Ishikawa (cell line): ENCODE measurements around the gene MAST4.

Experiments used
- CEBPB ChIP-seq: IDR thresholded peaks from 2 replicates; pipeline ENCODE4 v1.6.1; 2012
- CREB1 ChIP-seq: IDR thresholded peaks from 2 replicates; pipeline ENCODE4 v1.6.1; 2012; ENCODE audit warnings: low read depth
- FOXM1 ChIP-seq: IDR thresholded peaks from 2 replicates; pipeline ENCODE4 v1.6.1; 2012; ENCODE audit warnings: low read depth, borderline replicate concordance
- RAD21 ChIP-seq: IDR thresholded peaks from 2 replicates; pipeline ENCODE4 v1.6.1; 2012; ENCODE audit warnings: low read depth
- TAF1 ChIP-seq: IDR thresholded peaks from 2 replicates; pipeline ENCODE4 v1.6.1; 2012; ENCODE audit warnings: low read depth, mild to moderate bottlenecking
- YY1 ChIP-seq: IDR thresholded peaks from 2 replicates; pipeline ENCODE4 v1.6.1; 2012; ENCODE audit warnings: low read depth
- ZBTB7A ChIP-seq: IDR thresholded peaks from 2 replicates; pipeline ENCODE4 v1.6.1; 2012; ENCODE audit warnings: low read depth
- TF ChIP-seq, protein P1 (sequence below): IDR thresholded peaks from 2 replicates; pipeline ENCODE4 v1.6.1; 2012
- TF ChIP-seq, protein P2 (sequence below): IDR thresholded peaks from 2 replicates; pipeline ENCODE4 v1.6.1; 2012; ENCODE audit warnings: low read depth, mild to moderate bottlenecking

DNA sequence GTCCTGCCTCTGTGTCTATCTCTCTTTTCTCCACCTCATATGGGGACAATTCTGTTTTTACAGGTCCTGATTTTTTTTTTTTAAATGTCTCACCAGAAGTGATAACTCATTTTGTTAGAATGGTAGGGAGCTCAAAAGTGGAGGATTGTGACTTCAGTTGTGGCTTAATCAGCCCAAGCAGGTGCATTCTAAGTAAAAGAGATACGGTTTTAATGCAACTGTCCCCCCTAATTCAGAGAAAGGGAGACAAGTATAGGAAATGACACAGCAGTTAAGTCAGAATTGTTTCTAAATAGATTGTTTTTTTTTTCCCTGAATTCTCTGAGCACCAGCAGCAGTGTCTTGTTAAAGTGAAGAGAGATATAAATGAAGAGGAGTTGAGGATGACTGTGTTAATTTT is 24.5 kb downstream of the MAST4 start:
- TF ChIP-seq ZBTB7A, result no peak
- no peak for TF ChIP-seq YY1
- TF ChIP-seq TAF1, result no peak
- TF ChIP-seq, protein P1, sequence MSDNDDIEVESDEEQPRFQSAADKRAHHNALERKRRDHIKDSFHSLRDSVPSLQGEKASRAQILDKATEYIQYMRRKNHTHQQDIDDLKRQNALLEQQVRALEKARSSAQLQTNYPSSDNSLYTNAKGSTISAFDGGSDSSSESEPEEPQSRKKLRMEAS, result no peak
- TF ChIP-seq CREB1, result no peak
- TF ChIP-seq, protein P2, sequence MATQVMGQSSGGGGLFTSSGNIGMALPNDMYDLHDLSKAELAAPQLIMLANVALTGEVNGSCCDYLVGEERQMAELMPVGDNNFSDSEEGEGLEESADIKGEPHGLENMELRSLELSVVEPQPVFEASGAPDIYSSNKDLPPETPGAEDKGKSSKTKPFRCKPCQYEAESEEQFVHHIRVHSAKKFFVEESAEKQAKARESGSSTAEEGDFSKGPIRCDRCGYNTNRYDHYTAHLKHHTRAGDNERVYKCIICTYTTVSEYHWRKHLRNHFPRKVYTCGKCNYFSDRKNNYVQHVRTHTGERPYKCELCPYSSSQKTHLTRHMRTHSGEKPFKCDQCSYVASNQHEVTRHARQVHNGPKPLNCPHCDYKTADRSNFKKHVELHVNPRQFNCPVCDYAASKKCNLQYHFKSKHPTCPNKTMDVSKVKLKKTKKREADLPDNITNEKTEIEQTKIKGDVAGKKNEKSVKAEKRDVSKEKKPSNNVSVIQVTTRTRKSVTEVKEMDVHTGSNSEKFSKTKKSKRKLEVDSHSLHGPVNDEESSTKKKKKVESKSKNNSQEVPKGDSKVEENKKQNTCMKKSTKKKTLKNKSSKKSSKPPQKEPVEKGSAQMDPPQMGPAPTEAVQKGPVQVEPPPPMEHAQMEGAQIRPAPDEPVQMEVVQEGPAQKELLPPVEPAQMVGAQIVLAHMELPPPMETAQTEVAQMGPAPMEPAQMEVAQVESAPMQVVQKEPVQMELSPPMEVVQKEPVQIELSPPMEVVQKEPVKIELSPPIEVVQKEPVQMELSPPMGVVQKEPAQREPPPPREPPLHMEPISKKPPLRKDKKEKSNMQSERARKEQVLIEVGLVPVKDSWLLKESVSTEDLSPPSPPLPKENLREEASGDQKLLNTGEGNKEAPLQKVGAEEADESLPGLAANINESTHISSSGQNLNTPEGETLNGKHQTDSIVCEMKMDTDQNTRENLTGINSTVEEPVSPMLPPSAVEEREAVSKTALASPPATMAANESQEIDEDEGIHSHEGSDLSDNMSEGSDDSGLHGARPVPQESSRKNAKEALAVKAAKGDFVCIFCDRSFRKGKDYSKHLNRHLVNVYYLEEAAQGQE, result no peak
- no peak for TF ChIP-seq RAD21
- TF ChIP-seq FOXM1, result no peak
- TF ChIP-seq CEBPB, result no peak
